G401.6 (cell line): ENCODE results near the gene CAMK1D.

ENCODE experiments used
- FAIRE-seq: peaks from 2 replicates; lab custom pipeline; 2012; peaks lifted over from hg19 to GRCh38; lab: Jason Lieb, UNC

CAMK1D gene

GRCh38 chr10:12658526-12658925 is 309.2 kb downstream of the CAMK1D start:
- no peak for FAIRE-seq

GRCh38 chr10:12659706-12660105 is 310.4 kb downstream of the CAMK1D start:
- FAIRE-seq, result no peak

DNA sequence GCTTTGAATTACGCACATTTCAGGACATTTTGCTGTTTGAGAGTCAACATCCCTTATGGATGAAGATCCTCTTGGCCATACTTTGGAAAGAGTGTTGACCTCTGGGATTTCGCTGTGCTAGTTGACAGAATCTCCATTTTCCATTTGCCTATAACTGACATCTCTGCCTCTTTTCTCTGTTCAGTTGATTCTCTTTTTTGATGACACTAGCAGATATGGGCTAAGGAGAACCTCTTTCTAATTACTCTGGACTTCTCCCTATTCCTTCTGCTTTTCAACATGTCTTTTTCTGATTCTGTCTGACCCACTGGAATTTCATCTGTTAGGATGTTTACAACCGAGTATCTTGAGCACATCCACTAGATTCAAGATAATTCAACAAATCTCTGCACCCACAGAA is 311.5 kb downstream of the CAMK1D start:
- FAIRE-seq, result no peak

DNA sequence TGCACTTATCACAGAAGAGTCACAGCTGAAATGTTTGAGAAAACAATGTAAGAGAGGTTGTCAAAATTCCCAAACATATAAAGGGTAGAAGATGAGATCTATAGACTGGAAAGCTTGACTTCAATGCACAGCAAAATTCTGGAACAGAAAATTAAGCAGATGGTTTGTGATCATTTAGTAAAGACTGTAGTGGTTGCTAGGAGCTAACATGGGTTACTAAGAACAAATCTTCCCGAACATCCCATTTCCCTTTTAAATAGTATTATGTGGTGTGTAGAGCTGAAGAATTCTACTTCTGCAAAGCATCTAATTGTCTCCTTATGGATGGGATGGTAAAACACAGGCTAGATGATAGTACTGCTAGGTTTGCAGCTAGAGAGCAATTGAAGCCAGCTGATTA is 312.3 kb downstream of the CAMK1D start:
- FAIRE-seq, result no peak

- FAIRE-seq, result no peak
Measured at GRCh38 chr10:12663863-12664262, 314.5 kb downstream of the CAMK1D start.

- no peak for FAIRE-seq
Measured at GRCh38 chr10:12665501-12665900, 316.2 kb downstream of the CAMK1D start.

GRCh38 chr10:12667052-12667451 is 317.7 kb downstream of the CAMK1D start:
- no peak for FAIRE-seq

DNA sequence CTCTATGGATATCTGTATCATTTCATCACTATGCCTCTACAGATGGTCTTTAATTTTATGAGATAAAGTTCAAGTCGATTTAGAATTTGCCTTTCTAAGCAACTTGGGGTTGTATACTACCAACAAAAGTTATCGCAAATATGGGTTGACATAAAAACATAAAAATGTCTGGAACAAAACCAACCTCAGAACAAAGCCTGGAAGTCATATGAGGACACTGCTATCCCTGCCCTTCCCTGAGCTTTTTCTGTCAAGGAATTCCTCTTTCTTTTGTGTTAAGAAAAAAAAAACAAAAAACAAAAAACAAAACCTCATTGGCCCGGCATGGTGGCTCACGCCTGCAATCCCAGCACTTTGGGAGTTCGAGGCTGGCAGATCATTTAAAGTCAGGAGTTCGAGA is 319.3 kb downstream of the CAMK1D start:
- no peak for FAIRE-seq

DNA sequence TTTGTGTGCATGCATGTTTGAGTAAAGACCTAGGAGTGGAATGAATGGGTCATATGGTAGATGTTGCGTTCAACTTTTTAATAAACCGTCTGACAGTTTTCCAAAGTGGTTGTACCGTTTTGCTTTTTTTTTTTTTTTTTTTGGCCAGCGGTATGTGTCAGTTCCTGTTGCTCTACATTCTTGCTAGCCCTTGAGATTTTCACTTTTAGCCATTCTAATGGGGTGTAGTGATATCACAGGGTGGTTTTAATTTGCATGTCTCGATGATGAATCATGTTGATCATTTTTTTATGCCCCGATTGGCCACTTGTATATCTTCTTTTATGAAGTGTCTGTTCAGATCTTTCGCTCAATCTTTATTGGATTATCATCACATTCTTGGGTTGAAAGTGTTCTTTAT is 320.7 kb downstream of the CAMK1D start:
- FAIRE-seq, result no peak

DNA sequence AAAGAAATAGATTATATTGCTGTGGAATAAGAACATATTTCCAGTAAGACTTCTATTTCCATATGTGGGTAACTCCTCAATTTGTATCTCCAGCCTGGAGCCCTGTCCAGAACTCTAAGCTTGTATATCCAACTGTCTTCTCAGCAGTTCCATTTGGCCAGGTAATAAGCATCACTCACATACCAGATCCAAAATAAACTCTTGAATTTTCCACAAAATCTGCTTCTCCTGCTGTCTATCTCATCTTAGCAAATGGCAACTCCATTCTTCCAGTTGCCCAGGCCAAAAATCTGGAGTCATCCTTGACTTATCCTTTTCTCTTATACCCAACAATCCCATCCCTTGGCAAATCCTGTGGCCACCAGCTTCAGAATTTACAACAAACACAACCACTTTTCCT is 325.8 kb downstream of the CAMK1D start:
- FAIRE-seq, result no peak

GRCh38 chr10:12679636-12680035 is 330.3 kb downstream of the CAMK1D start:
- FAIRE-seq, result no peak

DNA sequence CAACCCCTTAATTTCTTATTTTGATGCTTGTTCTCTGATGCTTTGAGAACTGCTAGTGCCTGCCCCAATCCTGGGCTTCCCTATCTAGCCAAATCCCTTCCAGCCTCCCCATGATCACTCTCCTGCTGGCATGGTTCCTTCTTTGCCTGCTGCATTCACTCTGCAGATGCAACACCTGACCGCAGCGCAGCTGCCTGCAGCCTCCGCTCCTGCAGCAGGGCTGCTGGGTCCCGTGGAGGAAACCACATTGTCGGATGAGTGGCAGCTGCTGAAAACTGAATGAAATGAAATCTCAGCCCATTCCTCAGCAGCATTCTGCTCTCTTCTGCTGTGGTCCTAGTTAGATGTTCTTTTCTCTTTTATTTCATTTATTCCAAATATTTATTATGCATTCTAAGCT is 331.9 kb downstream of the CAMK1D start:
- FAIRE-seq, result no peak

GRCh38 chr10:12684784-12685183 is 335.4 kb downstream of the CAMK1D start:
- no peak for FAIRE-seq

- no peak for FAIRE-seq
Measured at GRCh38 chr10:12685261-12686058, 336.1 kb downstream of the CAMK1D start.

DNA sequence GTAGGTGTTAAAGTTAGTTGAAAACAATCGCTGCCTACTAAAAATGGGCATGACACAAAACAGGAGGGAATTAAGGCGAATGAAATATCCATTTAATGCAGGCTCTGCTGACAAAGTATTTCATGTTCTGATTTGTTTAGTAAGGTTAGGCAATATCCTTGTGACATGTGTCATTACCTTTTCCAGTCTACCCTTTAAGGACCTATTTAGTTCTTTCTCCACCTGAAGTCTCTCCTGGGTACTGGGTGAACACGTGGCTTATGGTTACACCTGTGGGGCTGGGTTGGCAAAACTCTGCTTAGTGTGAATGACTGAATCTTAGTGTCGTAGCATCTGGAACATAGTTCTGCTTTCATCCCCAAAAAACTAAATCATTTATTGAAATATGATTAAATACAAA is 338.6 kb downstream of the CAMK1D start:
- no peak for FAIRE-seq

- no peak for FAIRE-seq
Measured at GRCh38 chr10:12689893-12690292, 340.5 kb downstream of the CAMK1D start.

- FAIRE-seq, result no peak
Measured at GRCh38 chr10:12690525-12691126, 341.3 kb downstream of the CAMK1D start.

DNA sequence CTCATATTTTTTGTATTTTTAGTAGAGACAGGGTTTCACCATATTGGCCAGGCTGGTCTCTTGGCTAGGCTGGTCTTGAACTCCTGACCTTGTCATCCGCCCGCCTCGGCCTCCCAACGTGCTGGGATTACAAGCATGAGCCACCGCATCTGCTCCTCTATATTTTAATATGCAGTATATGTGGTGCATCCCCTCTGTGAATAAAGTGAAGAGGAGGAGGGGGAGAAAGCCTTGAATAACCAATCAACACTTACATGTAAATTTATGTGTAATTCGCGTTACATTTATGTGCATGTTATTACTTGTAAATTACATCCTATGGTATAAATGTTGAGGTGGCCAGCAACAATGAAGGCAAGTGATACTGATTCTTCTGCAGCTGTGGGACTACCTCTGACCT is 342.2 kb downstream of the CAMK1D start:
- FAIRE-seq, result no peak

- FAIRE-seq, result no peak
Measured at GRCh38 chr10:12697764-12698163, 348.4 kb downstream of the CAMK1D start.

GRCh38 chr10:12699258-12699700 is 349.9 kb downstream of the CAMK1D start:
- no peak for FAIRE-seq

DNA sequence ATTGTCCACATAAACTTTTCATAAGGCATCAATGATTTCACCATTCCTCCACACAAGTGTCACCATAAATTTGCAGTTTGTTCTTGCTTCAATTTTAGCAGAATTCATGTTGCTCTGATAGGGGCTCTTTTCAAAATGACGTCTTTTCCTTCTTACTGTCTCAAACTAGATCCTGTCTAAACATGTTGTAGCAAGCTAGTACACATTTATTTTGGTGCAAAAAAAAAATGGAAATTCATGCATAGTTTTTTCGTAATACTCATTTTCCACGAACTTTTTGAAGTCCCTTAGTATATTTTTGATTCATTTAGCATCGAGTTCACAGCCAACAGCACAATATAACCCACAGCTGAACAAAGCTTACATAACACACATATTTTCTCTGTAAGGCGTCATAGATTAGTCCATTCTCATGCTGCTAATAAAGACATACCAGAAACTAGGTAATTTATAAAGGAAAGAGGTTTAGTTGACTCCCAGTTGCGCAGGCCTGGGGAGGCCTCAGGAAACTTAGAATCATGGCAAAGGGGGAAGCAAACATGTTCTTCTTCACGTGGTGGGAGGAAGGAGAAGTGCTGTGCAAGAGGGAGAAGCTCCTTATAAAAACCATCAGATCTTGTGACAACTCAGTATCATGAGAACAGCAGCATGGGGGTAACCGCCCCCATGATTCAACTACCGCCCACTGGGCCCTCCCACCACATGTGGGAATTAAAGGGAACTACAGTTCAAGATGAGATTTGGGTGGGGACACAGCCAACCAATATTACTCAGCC is 350.6 kb downstream of the CAMK1D start:
- FAIRE-seq, result no peak

GRCh38 chr10:12700557-12700874 is 351.2 kb downstream of the CAMK1D start:
- FAIRE-seq, result no peak

GRCh38 chr10:12701696-12702095 is 352.3 kb downstream of the CAMK1D start:
- FAIRE-seq, result no peak
